HFFc6 (cell line): ENCODE results near the gene MYL6. TPM values are rescaled to one million over a fixed set of nuclear protein-coding genes. Genes with fewer than 3 reads are reported as not detected.

Source experiments
- DNase-seq: peaks from one replicate; pipeline ENCODE4 v3.0.0-alpha.2; 2018
- H3K27ac Mint-ChIP-seq: 2 replicates; pipeline ENCODE4 v1.8.0; 2020; ENCODE audit warnings: mild to moderate bottlenecking, mixed read lengths
- H3K27me3 Mint-ChIP-seq: 2 replicates; pipeline ENCODE4 v1.8.0; 2021; ENCODE audit warnings: mild to moderate bottlenecking, moderate library complexity, mixed read lengths; ENCODE audit not compliant: insufficient read depth
- H3K36me3 Mint-ChIP-seq: 2 replicates; pipeline ENCODE4 v1.8.0; 2021; ENCODE audit warnings: low read depth, mixed read lengths
- H3K4me1 Mint-ChIP-seq: 2 replicates; pipeline ENCODE4 v1.8.0; 2020; ENCODE audit warnings: low read depth, mixed read lengths
- H3K4me3 Mint-ChIP-seq: 2 replicates; pipeline ENCODE4 v1.8.0; 2020; ENCODE audit warnings: mild to moderate bottlenecking, moderate library complexity, mixed read lengths
- H3K9me3 Mint-ChIP-seq: 2 replicates; pipeline ENCODE4 v1.8.0; 2020; ENCODE audit warnings: mild to moderate bottlenecking, mixed read lengths
- CTCF ChIP-seq: fragments of 200-600 bp; sonication (generic); IDR thresholded peaks from 2 replicates; pipeline ENCODE4 v1.5.0; 2021; ENCODE audit warnings: antibody characterized with exemption, mild to moderate bottlenecking
- total RNA-seq, 6 experiments: library from RNA; stranded (reverse); fragmentation: NEBNext Ultra II Directional; extraction: Animal tissue kit (Norgen Biotek cat#: 25700); gene quantifications; 2 replicates in 1 of 6; 3 replicates in 5 of 6; pipeline ENCODE4 v1.2.3, GENCODE V29; 2021

The MYL6 gene
- total RNA-seq, 6 experiments from 2014 or later, result 2,668 to 3,384 (median 3,141) TPM

GRCh38 chr12:56188778-56189098 is 30.6 kb downstream of the MYL6 start:
- Mint-ChIP-seq H3K4me3 (peak overlapping the region; percentile 91), H3K27me3 (peaks cover 7% of the 10 kb centered on the region), H3K4me1 (peaks cover 43% of the 10 kb centered on the region), H3K27ac (peak overlapping the region; percentile 80), H3K9me3 (0 out of 2 replicates have a peak, but pooled peaks cover 3% of the 10 kb centered on the region), H3K36me3 (peaks cover 21% of the 10 kb centered on the region)
- DNase-seq, result no peak
- TF ChIP-seq CTCF, result no peak

GRCh38 chr12:56189099-56189917 is 31.1 kb downstream of the MYL6 start, which contains the start of gene SMARCC2:
Gene SMARCC2 (minus strand): TSS chr12:56189483. CDS start chr12:56189461, 22 bp downstream.
- Mint-ChIP-seq H3K9me3 (0 out of 2 replicates have a peak, but pooled peaks cover 3% of the 10 kb centered on the region), H3K4me3 (peak within 1 kb of the TSS; percentile 95), H3K4me1 (peaks cover 46% of the 10 kb centered on the region), H3K27me3 (peaks cover 7% of the 10 kb centered on the region), H3K36me3 (peaks cover 21% of the 10 kb centered on the region), H3K27ac (peak within 1 kb of the TSS; percentile 89)
- DNase-seq, result peak; percentile 80
- TF ChIP-seq CTCF, result peak; percentile 84

- 0 out of 2 replicates have a peak, but pooled peaks cover 3% of the 10 kb centered on the region for H3K9me3 Mint-ChIP-seq
- H3K4me3 Mint-ChIP-seq, result peak overlapping the region; percentile 95
- H3K27me3 Mint-ChIP-seq, result peaks cover 7% of the 10 kb centered on the region
- H3K36me3 Mint-ChIP-seq, result peaks cover 15% of the 10 kb centered on the region
- H3K27ac Mint-ChIP-seq, result peak overlapping the region; percentile 89
- DNase-seq, result peak; percentile 77
- peaks cover 52% of the 10 kb centered on the region for H3K4me1 Mint-ChIP-seq
- TF ChIP-seq CTCF, result peak; percentile 53
Measured at GRCh38 chr12:56189918-56190694, 31.9 kb downstream of the MYL6 start.

GRCh38 chr12:56190695-56191155 is 32.6 kb downstream of the MYL6 start:
- peaks cover 7% of the 10 kb centered on the region for H3K27me3 Mint-ChIP-seq
- peak overlapping the region; percentile 95 for H3K4me3 Mint-ChIP-seq
- no peak for DNase-seq
- peaks cover 13% of the 10 kb centered on the region for H3K36me3 Mint-ChIP-seq
- H3K4me1 Mint-ChIP-seq, result peaks cover 52% of the 10 kb centered on the region
- H3K9me3 Mint-ChIP-seq, result 0 out of 2 replicates have a peak, but pooled peaks cover 3% of the 10 kb centered on the region
- peak overlapping the region; percentile 89 for H3K27ac Mint-ChIP-seq
- TF ChIP-seq CTCF, result no peak

- Mint-ChIP-seq H3K27me3 (peaks cover 10% of the 10 kb centered on the region), H3K4me3 (no peak overlapping the region), H3K27ac (peak overlapping the region; percentile 79; the same call in 1 of the 2 replicates), H3K4me1 (peaks cover 50% of the 10 kb centered on the region), H3K36me3 (peaks cover 7% of the 10 kb centered on the region), H3K9me3 (0 out of 2 replicates have a peak, but pooled peaks cover 3% of the 10 kb centered on the region)
- no peak for DNase-seq
- TF ChIP-seq CTCF, result no peak
Measured at GRCh38 chr12:56192582-56192981, 34.4 kb downstream of the MYL6 start.
